ENCODE results near the gene KIAA1549.
"Not testable (repeated sequence)": the region's sequence is repeated elsewhere in the genome, so short reads cannot be mapped to it uniquely, and the experiment has no call there.

KIAA1549 gene

DNA sequence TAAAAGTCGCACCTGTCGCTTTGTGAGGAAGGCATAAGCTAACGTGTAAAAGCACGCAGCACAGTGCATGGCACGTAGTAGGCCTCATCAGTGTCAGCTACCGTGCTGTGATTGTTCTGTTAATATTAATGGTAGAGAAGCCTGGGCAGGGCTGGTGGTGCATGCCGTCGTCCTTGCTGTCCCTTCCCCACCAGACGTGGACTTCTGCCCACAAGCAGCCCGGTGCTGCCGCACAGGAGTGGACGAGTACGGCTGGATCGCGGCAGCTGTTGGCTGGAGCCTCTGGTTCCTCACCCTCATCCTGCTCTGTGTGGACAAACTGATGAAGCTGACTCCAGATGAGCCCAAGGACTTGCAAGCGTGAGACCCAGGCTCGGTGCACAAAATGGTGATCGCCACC lies 178.5 kb downstream of the KIAA1549 start:
- no peak overlapping the region for H3K4me3 ChIP-seq (ENCODE audit: insufficient read depth, low read depth, low read length)
- WGBS, 2 experiments, result 95 to 97% methylated on average over 18 of the region's 18 CpGs
- no peak overlapping the region for H3K27ac ChIP-seq (ENCODE audit: insufficient read depth, low read depth, low read length, poor library complexity, severe bottlenecking)
- no peaks in the 10 kb centered on the region for H3K4me1 ChIP-seq (ENCODE audit: control insufficient read depth, insufficient read depth, low read length)
- H3K36me3 ChIP-seq (ENCODE audit: control insufficient read depth, insufficient read depth, low read length), result no peaks in the 10 kb centered on the region
- H3K27me3 ChIP-seq (ENCODE audit: control insufficient read depth, insufficient read depth, low read length, poor library complexity, severe bottlenecking), result peaks cover 3% of the 10 kb centered on the region
- H3K9me3 ChIP-seq (ENCODE audit: control insufficient read depth, low read length), result no peaks in the 10 kb centered on the region

DNA sequence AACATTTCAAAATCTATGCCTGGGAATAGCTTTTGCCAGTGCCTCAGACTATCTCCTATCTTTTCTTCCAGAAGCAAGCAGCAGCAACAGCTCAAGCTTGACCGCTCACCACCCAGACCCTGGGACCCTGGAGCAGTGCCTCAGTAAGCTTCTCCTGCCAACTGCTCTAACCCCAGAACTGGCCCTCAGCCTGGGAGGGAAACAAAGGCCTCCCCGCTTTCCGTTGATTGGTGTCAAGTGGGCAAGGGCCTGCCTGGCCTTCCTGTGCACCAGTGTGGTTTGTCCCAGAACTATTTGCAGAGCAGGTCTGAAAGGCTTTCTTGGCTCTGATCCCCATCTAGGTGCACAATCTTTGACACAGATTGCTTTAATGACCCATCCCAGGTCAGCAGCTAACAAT lies 179.9 kb downstream of the KIAA1549 start:
- WGBS, 2 experiments, result 97 to 98% methylated on average over 3 of the region's 3 CpGs
- Histone ChIP-seq H3K4me1 (ENCODE audit: control insufficient read depth, insufficient read depth, low read length) (no peaks in the 10 kb centered on the region), H3K9me3 (ENCODE audit: control insufficient read depth, low read length) (no peaks in the 10 kb centered on the region), H3K27me3 (ENCODE audit: control insufficient read depth, insufficient read depth, low read length, poor library complexity, severe bottlenecking) (peaks cover 3% of the 10 kb centered on the region), H3K36me3 (ENCODE audit: control insufficient read depth, insufficient read depth, low read length) (no peaks in the 10 kb centered on the region), H3K27ac (ENCODE audit: insufficient read depth, low read depth, low read length, poor library complexity, severe bottlenecking) (no peak overlapping the region), H3K4me3 (ENCODE audit: insufficient read depth, low read depth, low read length) (no peak overlapping the region)

DNA sequence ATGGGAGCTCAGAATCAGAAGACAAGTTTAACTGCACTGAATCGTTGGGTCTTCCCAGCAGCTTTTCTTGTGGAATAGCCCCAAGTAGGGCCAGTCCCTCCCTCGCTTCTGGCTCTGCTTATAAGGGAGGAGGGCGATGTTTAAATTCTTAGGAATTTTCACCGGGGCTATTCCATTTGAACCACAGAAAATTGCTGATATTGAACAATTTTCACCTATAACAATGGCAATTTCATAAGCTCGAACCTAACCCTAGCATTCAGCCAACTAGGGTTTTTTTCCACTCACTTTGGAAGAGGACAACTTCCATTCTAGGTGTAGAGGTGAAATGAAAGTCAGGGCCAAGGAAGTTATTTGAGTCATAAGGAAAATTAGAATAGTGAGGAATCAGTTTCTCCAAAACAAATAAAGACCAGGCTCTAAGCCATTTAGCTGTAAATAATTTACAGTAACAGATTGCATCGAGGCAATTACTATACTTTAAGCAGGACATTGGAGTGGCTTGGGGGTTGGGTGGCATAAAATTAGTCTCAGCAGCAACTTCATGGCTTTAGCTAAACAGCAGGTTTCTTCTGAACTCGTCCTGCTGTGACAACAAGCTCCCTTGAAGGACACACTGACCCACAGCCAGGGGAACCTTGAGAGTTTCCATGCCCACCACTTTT lies 181.7 kb downstream of the KIAA1549 start:
- Histone ChIP-seq H3K4me3 (ENCODE audit: insufficient read depth, low read depth, low read length) (no peak overlapping the region), H3K36me3 (ENCODE audit: control insufficient read depth, insufficient read depth, low read length) (no peaks in the 10 kb centered on the region), H3K27me3 (ENCODE audit: control insufficient read depth, insufficient read depth, low read length, poor library complexity, severe bottlenecking) (peaks cover 3% of the 10 kb centered on the region), H3K9me3 (ENCODE audit: control insufficient read depth, low read length) (no peaks in the 10 kb centered on the region), H3K27ac (ENCODE audit: insufficient read depth, low read depth, low read length, poor library complexity, severe bottlenecking) (no peak overlapping the region), H3K4me1 (ENCODE audit: control insufficient read depth, insufficient read depth, low read length) (no peaks in the 10 kb centered on the region)
- WGBS, 2 experiments, result 92% methylated on average over 7 of the region's 7 CpGs

DNA sequence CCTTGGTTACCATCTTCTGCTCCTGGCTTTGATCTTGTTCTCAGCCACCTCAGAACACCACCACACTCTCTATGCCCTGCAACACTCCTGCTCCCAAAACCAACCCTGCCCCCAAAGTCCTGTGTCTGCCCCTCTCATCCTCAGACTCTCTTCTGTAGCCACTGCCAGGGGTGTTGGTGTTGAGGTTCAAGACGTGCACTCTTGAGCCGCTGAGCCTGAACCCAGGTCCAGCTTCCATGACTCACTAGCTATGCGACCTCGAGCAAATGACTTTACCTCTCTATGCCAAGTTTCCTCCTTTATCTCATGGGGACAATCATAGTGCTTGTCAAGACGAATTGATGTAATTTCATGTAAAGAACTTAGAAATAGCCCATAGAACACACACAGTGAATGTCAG lies 182.4 kb downstream of the KIAA1549 start:
- Histone ChIP-seq H3K4me3 (ENCODE audit: insufficient read depth, low read depth, low read length) (no peak overlapping the region), H3K36me3 (ENCODE audit: control insufficient read depth, insufficient read depth, low read length) (no peaks in the 10 kb centered on the region)
- 96% methylated on average over 5 of the region's 5 CpGs for WGBS, 2 experiments

DNA sequence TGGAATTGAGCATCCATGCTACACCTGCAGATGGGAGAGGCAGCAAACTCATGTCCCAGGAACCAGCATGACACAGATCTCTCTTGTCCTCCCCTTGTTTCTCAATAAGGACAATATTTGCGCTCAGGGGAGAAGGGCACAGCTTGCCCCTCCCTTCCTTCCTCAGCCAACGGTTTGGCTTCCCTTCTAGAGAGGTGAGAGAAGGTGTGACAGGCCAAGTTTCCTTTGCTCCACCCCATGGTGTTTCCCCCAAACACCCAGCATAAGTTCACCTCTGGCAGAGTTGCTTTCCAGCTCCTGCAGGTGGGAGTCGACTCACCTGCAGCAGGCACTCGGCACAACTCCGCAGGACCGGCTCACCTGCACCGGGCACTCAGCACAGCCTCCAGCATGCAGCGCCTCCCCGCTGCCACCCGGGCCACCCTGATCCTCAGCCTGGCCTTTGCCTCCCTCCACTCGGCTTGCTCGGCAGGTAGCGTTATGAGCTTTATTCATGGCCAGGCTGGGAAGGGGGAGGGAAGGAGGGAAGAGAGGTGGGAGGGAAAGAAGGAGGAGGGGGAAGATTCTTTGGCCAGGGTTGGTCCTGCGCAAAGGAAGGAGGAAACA lies 183.4 kb downstream of the KIAA1549 start, which contains the start of the genes ATP6V0A4 and TMEM213:
Gene ATP6V0A4 (minus strand): TSS at position 482 of the 606 bp plus-strand sequence. CDS start 26,949 bp downstream, outside the sequence.
Gene TMEM213 (plus strand): TSS at position 280 of the 606 bp plus-strand sequence. CDS start 111 bp downstream, at position 391.
- no peaks in the 10 kb centered on the region for H3K9me3 ChIP-seq (ENCODE audit: control insufficient read depth, low read length)
- no peaks in the 10 kb centered on the region for H3K36me3 ChIP-seq (ENCODE audit: control insufficient read depth, insufficient read depth, low read length)
- H3K4me3 ChIP-seq (ENCODE audit: insufficient read depth, low read depth, low read length), result no peak within 1 kb of the TSS
- 17% methylated on average over 14 of the region's 14 CpGs for WGBS, 2 experiments
- H3K27me3 ChIP-seq (ENCODE audit: control insufficient read depth, insufficient read depth, low read length, poor library complexity, severe bottlenecking), result peaks cover 3% of the 10 kb centered on the region
- no peak within 1 kb of the TSS for H3K27ac ChIP-seq (ENCODE audit: insufficient read depth, low read depth, low read length, poor library complexity, severe bottlenecking)
- H3K4me1 ChIP-seq (ENCODE audit: control insufficient read depth, insufficient read depth, low read length), result no peaks in the 10 kb centered on the region

More for the DNA sequence above, 182.4 kb downstream of the KIAA1549 start:
- no peaks in the 10 kb centered on the region for H3K9me3 ChIP-seq (ENCODE audit: control insufficient read depth, low read length)
- H3K27me3 ChIP-seq (ENCODE audit: control insufficient read depth, insufficient read depth, low read length, poor library complexity, severe bottlenecking), result peaks cover 3% of the 10 kb centered on the region
- no peak overlapping the region for H3K27ac ChIP-seq (ENCODE audit: insufficient read depth, low read depth, low read length, poor library complexity, severe bottlenecking)
- no peaks in the 10 kb centered on the region for H3K4me1 ChIP-seq (ENCODE audit: control insufficient read depth, insufficient read depth, low read length)

DNA sequence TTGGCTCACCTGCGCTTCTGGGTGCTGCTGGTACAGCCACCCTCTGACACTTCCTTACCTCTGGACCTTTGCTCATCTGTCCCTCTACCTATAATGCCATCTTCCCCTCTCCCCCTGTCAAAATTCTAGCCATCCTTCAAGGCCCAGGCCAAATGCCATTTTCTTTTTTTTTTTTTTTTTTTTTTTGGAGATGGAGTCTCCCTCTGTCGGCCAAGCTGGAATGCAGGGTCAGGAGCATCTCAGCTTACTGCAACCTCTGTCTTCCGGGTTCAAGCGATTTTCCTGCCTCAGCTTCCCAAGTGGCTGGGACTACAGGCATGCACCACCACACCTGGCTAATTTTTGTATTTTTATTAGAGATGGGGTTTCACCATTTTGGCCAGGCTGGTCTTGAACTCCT lies 184.1 kb downstream of the KIAA1549 start:
- WGBS, 2 experiments, result 77 to 92% methylated on average over 4 of the region's 4 CpGs
- not testable (repeated sequence) for H3K4me3 ChIP-seq (ENCODE audit: insufficient read depth, low read depth, low read length); H3K36me3 ChIP-seq (ENCODE audit: control insufficient read depth, insufficient read depth, low read length); H3K9me3 ChIP-seq (ENCODE audit: control insufficient read depth, low read length); H3K4me1 ChIP-seq (ENCODE audit: control insufficient read depth, insufficient read depth, low read length); H3K27me3 ChIP-seq (ENCODE audit: control insufficient read depth, insufficient read depth, low read length, poor library complexity, severe bottlenecking); H3K27ac ChIP-seq (ENCODE audit: insufficient read depth, low read depth, low read length, poor library complexity, severe bottlenecking)

DNA sequence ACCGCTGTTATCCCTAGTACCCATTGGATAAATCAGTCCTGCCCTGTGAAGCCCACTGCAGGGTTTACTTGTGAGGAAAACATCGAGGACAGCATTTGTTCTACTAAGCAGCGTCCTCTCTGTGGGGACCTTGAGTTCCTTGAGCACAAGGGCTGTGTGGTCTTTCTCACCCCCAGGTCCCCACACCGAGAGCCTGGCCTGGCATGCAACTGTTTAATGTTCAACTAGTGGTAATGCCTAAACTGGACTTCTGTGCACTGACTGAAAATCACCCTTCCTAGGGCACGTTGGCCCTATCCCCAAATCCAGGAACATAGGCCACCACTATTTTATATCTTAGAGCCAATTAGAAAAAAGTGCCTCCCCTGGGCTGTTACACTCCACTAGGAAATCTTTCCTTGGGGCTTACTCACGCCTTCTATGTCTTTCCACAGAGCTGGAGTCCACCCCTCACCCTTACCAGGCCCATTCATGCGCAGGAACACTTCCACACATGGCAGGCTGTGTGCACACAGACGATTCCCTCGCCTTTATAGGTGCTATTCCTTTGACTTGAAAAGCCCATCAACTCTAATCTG lies 185.1 kb downstream of the KIAA1549 start:
- no peaks in the 10 kb centered on the region for H3K36me3 ChIP-seq (ENCODE audit: control insufficient read depth, insufficient read depth, low read length)
- no peak overlapping the region for H3K27ac ChIP-seq (ENCODE audit: insufficient read depth, low read depth, low read length, poor library complexity, severe bottlenecking)
- no peak overlapping the region for H3K4me3 ChIP-seq (ENCODE audit: insufficient read depth, low read depth, low read length)
- 90 to 93% methylated on average over 9 of the region's 9 CpGs for WGBS, 2 experiments
- H3K4me1 ChIP-seq (ENCODE audit: control insufficient read depth, insufficient read depth, low read length), result no peaks in the 10 kb centered on the region
- H3K9me3 ChIP-seq (ENCODE audit: control insufficient read depth, low read length), result no peaks in the 10 kb centered on the region
- H3K27me3 ChIP-seq (ENCODE audit: control insufficient read depth, insufficient read depth, low read length, poor library complexity, severe bottlenecking), result peaks cover 3% of the 10 kb centered on the region

DNA sequence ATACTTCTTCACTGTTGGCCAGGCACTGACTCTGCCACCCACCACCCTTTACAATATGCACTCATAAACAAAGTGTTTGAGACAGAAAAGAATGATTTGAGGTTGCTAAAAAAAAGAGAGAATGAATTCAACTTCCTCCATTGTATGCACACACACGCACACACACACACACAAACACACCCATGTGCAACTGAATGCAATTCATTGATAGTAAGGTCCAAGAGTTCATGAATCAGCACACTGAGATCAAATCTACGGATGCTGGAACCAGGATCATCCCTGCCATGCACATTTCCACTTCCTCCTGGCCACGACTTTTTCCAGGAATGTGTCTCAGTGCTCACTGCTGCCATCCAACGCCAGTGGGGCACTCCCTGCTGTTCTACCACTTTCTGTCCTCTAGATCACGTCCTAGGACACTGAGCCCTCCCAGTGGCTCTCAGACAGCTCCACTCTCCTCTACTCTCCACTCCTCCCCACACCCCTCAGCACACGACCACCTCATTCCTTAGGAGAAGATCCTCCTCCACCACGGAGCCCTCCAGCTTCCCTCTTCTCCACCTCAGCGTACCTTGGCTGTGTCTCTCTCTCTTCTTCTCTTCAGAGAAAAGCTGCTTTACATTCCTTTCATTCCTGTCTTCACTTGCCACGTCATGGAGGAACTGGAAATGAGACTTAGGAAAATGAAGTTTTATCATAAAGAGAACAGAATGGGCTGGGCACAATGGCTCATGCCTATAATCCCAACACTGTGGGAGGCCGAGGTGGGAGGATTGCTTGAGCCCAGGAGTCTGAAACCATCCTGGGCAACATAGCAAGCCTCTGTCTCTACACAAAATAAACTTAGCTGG lies 195.4 kb downstream of the KIAA1549 start:
- no peaks in the 10 kb centered on the region for H3K4me1 ChIP-seq (ENCODE audit: control insufficient read depth, insufficient read depth, low read length)

DNA sequence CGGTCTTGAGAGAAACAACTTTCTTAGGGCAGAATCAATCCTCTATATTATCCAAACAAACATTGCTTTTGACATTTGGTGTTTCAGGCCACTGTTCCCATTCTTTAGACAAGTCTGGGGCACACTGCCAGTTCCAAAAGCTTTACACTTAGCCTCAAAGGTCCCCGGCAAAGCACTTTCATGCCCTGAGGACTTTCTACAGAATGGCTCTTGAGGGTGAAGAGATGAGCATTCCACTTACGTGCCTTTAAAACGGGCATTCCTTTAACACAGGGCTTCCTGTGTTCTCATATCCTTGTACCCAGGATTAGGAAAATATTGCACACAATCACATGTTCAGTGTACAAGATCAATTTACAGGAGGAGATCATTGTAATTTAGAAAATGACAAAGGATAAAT lies 196.5 kb downstream of the KIAA1549 start:
- Histone ChIP-seq H3K36me3 (ENCODE audit: control insufficient read depth, insufficient read depth, low read length) (no peaks in the 10 kb centered on the region), H3K27ac (ENCODE audit: insufficient read depth, low read depth, low read length, poor library complexity, severe bottlenecking) (no peak overlapping the region), H3K27me3 (ENCODE audit: control insufficient read depth, insufficient read depth, low read length, poor library complexity, severe bottlenecking) (no peaks in the 10 kb centered on the region), H3K9me3 (ENCODE audit: control insufficient read depth, low read length) (no peaks in the 10 kb centered on the region), H3K4me1 (ENCODE audit: control insufficient read depth, insufficient read depth, low read length) (no peaks in the 10 kb centered on the region), H3K4me3 (ENCODE audit: insufficient read depth, low read depth, low read length) (no peak overlapping the region)
- WGBS, 2 experiments, result 69 to 71% methylated on average over 4 of the region's 4 CpGs

More for the DNA sequence above, 195.4 kb downstream of the KIAA1549 start:
- Histone ChIP-seq H3K4me3 (ENCODE audit: insufficient read depth, low read depth, low read length) (no peak overlapping the region), H3K9me3 (ENCODE audit: control insufficient read depth, low read length) (no peaks in the 10 kb centered on the region), H3K36me3 (ENCODE audit: control insufficient read depth, insufficient read depth, low read length) (no peaks in the 10 kb centered on the region), H3K27ac (ENCODE audit: insufficient read depth, low read depth, low read length, poor library complexity, severe bottlenecking) (no peak overlapping the region), H3K27me3 (ENCODE audit: control insufficient read depth, insufficient read depth, low read length, poor library complexity, severe bottlenecking) (no peaks in the 10 kb centered on the region)
- 63 to 70% methylated on average over 10 of the region's 10 CpGs for whole genome bisulfite sequencing, 2 experiments
